Fibroblast of pulmonary artery (primary cell): ENCODE data around the gene ESRP2.
A peak's percentile ranks its signal among the peaks of the same experiment; 100 is the strongest.

Source experiments
- DNase-seq: peaks from one replicate; pipeline ENCODE4 v3.0.0-alpha.2; 2010; ENCODE audit warnings: low read depth
- H3K4me3 ChIP-seq: replicated peaks from 2 replicates; pipeline ENCODE4 v1.5.1; 2011; ENCODE audit warnings: low read depth, mild to moderate bottlenecking, control low read depth, low read length, moderate library complexity
- TF ChIP-seq, protein P1 (sequence below): IDR thresholded peaks from 2 replicates; pipeline ENCODE4 v1.5.1; 2011; ENCODE audit warnings: mild to moderate bottlenecking, control low read depth, low read length, inconsistent platforms; ENCODE audit errors: missing control alignments

Gene ESRP2

DNA sequence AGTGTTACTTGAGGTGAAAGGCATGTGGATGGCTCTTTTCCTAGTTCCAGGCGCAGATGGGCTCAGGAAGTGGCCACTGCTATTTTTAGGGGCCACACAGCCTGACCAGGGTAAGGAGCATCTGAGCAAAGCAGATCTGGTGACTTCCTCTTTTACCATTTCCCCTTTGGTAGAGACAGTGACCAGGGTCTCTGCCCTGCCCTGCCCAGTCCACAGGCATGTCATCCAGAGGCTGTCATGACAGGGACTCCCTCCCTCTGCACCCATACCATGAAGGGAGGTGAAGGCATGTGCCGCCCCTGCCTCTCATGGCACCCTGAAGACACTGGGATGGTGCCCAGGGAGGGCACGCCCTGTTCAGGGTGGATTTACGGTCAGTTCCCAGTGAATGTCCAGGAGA is 11.5 kb upstream of the ESRP2 start:
- TF ChIP-seq, protein P1, sequence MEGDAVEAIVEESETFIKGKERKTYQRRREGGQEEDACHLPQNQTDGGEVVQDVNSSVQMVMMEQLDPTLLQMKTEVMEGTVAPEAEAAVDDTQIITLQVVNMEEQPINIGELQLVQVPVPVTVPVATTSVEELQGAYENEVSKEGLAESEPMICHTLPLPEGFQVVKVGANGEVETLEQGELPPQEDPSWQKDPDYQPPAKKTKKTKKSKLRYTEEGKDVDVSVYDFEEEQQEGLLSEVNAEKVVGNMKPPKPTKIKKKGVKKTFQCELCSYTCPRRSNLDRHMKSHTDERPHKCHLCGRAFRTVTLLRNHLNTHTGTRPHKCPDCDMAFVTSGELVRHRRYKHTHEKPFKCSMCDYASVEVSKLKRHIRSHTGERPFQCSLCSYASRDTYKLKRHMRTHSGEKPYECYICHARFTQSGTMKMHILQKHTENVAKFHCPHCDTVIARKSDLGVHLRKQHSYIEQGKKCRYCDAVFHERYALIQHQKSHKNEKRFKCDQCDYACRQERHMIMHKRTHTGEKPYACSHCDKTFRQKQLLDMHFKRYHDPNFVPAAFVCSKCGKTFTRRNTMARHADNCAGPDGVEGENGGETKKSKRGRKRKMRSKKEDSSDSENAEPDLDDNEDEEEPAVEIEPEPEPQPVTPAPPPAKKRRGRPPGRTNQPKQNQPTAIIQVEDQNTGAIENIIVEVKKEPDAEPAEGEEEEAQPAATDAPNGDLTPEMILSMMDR = no peak
- H3K4me3 ChIP-seq = no peak overlapping the region
- DNase-seq = no peak

DNA sequence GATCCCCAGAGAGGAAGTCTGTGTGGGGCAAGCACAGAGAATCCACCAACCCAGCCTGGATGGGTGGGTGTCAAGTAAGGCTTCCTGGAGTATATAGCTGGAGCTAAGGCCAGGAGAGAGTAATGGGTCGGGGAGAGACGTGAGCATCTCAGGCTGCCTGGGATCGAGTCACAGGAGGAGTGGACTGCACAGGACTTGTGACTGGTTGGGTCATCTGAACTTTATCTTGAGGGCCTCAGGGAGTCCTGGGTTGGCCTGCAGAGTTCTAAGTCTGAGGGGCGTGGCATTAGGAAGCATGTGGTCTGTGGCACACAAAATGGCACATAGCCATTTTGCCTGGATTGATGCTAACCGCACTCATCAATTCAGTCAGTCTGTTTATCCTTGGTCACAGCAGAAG is 10.7 kb upstream of the ESRP2 start:
- H3K4me3 ChIP-seq = no peak overlapping the region
- DNase-seq = no peak
- TF ChIP-seq, protein P1 = no peak

DNA sequence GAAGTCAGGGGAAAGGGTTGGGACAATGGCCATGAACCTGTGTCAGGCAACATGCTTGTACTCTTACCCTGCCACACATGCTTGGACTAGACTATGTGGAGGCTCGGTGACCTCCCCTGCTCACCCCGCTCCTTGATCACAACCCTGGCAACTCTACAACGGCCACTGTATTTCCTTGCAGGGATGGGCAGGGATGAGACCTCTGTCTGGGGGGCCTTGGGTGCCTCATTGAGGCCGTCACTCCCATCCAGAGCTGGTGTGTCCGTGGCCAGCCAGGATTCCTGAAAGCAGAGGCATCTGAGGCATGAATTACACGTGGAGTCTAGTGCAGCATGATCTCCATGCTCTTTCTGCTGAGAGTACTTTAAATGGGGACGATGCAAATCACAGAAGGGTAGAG is 10.2 kb upstream of the ESRP2 start:
- peak overlapping the region; percentile 98 for H3K4me3 ChIP-seq
- DNase-seq = no peak
- TF ChIP-seq, protein P1 = no peak

DNA sequence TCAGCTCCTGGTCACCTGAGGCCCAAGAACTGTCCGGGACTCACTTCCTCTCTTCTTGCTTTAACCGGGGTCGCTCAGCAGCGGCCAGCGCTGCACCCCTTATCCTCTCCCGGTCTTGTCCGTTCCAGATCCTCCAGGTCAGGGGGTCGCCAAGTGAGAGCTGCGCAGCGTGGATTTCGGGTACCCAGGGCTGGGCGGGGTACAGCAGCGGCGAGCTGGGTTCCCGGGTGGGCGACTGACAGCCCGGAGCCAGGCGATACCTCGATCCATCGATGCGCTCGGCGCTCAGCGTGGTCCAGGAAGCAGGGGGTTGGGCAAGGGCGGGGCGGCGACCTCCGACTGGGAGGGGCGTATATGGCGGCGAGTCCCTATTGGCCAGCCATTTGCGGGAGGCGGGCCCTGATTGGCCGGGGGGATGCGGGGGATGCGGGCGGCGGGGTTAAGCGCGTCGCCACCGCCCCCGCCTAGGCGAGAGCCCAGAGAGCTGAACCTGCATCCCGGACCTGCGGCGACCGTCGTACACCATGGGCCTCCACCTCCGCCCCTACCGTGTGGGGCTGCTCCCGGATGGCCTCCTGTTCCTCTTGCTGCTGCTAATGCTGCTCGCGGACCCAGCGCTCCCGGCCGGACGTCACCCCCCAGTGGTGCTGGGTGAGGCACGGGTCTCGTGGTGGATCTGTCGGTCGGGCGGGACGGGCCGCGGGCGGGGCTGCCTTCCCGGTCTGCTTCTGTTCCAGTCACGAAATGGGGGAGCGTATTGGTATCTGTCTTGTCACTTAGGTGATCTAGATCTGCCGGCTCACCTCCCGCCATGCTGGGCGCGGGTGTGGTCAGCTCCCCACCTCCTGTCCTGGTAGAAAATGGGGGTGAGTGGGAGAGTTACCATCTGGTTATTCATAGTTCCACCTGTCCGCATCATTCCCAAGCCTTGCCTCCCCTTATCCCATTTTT is 9.3 kb upstream of the ESRP2 start, which contains the start of gene PLA2G15:
TSS of gene PLA2G15 (plus strand) at position 471 of the 951 bp plus-strand sequence. CDS start at position 525, 54 bp downstream.
- peak within 1 kb of the TSS; percentile 98 for H3K4me3 ChIP-seq
- TF ChIP-seq, protein P1 = no peak
- DNase-seq = peak; percentile 96

DNA sequence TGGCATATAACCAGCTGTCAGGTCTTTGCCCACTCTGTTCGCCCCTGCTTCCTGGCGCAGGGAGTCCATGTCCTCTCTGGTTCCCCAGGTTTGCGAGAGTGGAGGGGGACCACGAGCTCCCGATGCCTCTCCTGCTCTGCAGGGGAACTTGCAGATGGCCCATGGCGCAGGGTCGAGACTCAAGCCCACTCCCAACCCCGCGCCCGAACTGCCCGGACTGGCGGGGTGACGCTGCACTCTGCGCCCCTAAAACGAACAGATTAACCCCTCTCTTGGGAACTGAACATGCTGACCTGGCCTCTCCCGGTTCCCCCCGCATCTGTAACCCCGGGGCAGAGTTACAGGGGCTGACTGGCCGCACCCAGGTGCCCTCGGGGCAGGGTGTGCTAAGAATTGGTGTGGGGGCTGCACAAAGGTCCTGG is 8.6 kb upstream of the ESRP2 start:
- DNase-seq = no peak
- peak overlapping the region; percentile 98 for H3K4me3 ChIP-seq
- TF ChIP-seq, protein P1 = no peak

DNA sequence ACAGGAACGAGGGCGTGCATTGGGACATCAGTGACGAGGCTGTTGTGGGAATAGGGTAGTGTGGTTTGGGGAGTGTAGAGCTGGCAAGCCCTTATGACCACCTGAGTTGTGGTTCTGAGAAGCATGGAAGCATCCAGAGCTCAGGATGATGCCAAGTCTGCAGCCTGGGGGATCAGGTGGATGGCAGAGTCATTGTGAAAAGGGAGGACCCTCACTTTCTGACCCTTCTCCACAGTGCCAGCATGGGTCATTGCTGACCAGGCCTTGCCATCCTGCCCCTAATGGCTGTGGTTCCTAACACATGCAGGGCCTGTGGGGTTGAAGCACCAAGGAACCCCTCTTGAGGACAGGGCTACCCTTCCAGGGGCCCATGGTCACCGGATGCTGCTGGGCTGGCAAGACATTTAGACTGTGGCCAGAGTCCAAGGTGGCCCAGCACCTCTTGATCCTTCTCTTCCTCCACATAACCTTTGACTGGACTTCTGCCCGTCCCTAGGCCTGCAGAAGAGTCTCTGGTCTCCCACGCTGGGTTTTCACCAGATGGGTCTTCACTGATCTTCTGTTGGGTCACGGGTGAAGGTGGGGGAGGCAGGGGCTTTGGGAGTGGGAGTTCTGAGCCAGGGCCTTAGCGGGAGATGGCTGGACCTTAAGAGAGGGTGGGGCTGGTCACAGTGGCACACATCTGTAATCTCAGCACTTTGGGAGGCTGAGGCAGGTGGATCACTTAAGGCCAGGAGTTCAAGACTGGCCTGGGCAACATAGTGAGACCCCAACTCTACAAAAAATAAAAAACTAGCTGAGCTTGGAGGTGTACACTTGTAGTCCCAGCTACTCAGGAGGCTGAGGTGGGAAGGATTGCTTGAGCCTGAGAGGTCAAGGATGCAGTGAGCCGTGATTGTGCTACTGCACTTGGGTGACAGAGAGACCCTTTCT is 7.3 kb upstream of the ESRP2 start:
- no peak for DNase-seq
- TF ChIP-seq, protein P1 = no peak

More for the DNA sequence above, 7.3 kb upstream of the ESRP2 start:
- H3K4me3 ChIP-seq = no peak overlapping the region
